A549 (cell line): ENCODE measurements around the gene ARSJ. TPM values are rescaled to one million over a fixed set of nuclear protein-coding genes. Genes with fewer than 3 reads are reported as not detected.

Experiments used
- ATAC-seq, 2 experiments: fragments of 200-7000 bp in 1 of 2; fragments of >200 bp in 1 of 2; cut with Nextera tagmentation in 1 of 2; cut with Tn5 transposase in 1 of 2; 3 replicates each; pipeline versions ENCODE4 v1.8.0 to v1.9.1; 2018 to 2020; ENCODE audit warnings: mild to moderate bottlenecking in 1 of 2, moderate library complexity in 1 of 2
- CTCF ChIA-PET: fragments of 300-600 bp; sonication (Branson Sonifier 250); formaldehyde crosslinking; extraction: SDS; loops from one replicate; lab custom pipeline; 2021; ENCODE audit warnings: antibody characterized with exemption, inconsistent platforms; lab: Yijun Ruan, JAX
- POLR2A ChIA-PET: fragments of 350-600 bp; formaldehyde crosslinking; extraction: SDS; loops from one replicate; lab custom pipeline; 2021; ENCODE audit warnings: antibody characterized with exemption, inconsistent platforms; lab: Yijun Ruan, JAX
- DNase-seq, 2 experiments: peaks; one replicate each; pipeline versions ENCODE4 v3.0.0 to v3.0.0-alpha.2; 2011 to 2016; ENCODE audit warnings: low read depth in 1 of 2, low spot score in 1 of 2
- FAIRE-seq: peaks from 2 replicates; lab custom pipeline; 2011; peaks lifted over from hg19 to GRCh38; lab: Jason Lieb, UNC
- H3K27ac ChIP-seq, 2 experiments: fragments of >200 bp; sonication (Bioruptor Twin); formaldehyde crosslinking; 3 replicates each; pipeline ENCODE4 v1.5.1; 2016 to 2017
- H3K4me1 ChIP-seq: fragments of >200 bp; sonication (Bioruptor Twin); formaldehyde crosslinking; 3 replicates; pipeline ENCODE4 v1.6.1; 2016
- H3K4me2 ChIP-seq: fragments of >200 bp; sonication (Bioruptor Twin); formaldehyde crosslinking; 3 replicates; pipeline ENCODE4 v1.6.1; 2016
- H3K4me3 ChIP-seq: fragments of >200 bp; sonication (Bioruptor Twin); formaldehyde crosslinking; 3 replicates; pipeline ENCODE4 v1.5.1; 2016
- H3K9me3 ChIP-seq: fragments of >200 bp; sonication (Bioruptor Twin); formaldehyde crosslinking; 3 replicates; pipeline ENCODE4 v1.6.1; 2016
- EP300 ChIP-seq, 2 experiments: fragments of >200 bp; sonication (Bioruptor Twin); formaldehyde crosslinking; IDR thresholded peaks; 2 replicates in 1 of 2; 3 replicates in 1 of 2; pipeline ENCODE4 v1.6.1; 2016 to 2017
- ESRRA ChIP-seq: fragments of 150-350 bp; IDR thresholded peaks from 2 replicates; pipeline ENCODE4 v1.6.1; 2014; ENCODE audit warnings: mild to moderate bottlenecking, low read length, borderline replicate concordance
- FOSL2 ChIP-seq, 2 experiments: fragments of 450-650 bp in 1 of 2; fragments of >200 bp in 1 of 2; sonication (Bioruptor Twin) in 1 of 2; formaldehyde crosslinking; IDR thresholded peaks; 2 replicates each; pipeline versions ENCODE4 v1.5.0 to v1.6.1; 2016 to 2020; ENCODE audit warnings: mild to moderate bottlenecking in 1 of 2, moderate library complexity in 1 of 2
- GATA3 ChIP-seq: IDR thresholded peaks from 2 replicates; pipeline ENCODE4 v1.6.1; 2012; ENCODE audit warnings: borderline replicate concordance
- HOXB13 ChIP-seq: fragments of 250-450 bp; sonication (Bioruptor Pico); IDR thresholded peaks from 2 replicates; pipeline ENCODE4 v1.5.0; 2020; ENCODE audit warnings: low read depth, mild to moderate bottlenecking, moderate library complexity
- HOXB5 ChIP-seq: fragments of 250-450 bp; sonication (Bioruptor Pico); IDR thresholded peaks from 2 replicates; pipeline ENCODE4 v1.5.0; 2020; ENCODE audit warnings: mild to moderate bottlenecking, moderate library complexity
- JUN ChIP-seq, 2 experiments: fragments of >200 bp; sonication (Bioruptor Twin); formaldehyde crosslinking; IDR thresholded peaks; 2 replicates in 1 of 2; 3 replicates in 1 of 2; pipeline ENCODE4 v1.6.1; 2016 to 2017
- KDM5A ChIP-seq: fragments of 200-600 bp; sonication (generic); IDR thresholded peaks from 2 replicates; pipeline ENCODE4 v1.6.1; 2016; ENCODE audit warnings: antibody characterized with exemption, mild to moderate bottlenecking
- MYC ChIP-seq: IDR thresholded peaks from 2 replicates; pipeline ENCODE4 v1.6.1; 2012; ENCODE audit warnings: mild to moderate bottlenecking, inconsistent platforms, low read length, improper control_type of control experiment, borderline replicate concordance
- NFE2L2 ChIP-seq: fragments of 150-350 bp; conservative IDR thresholded peaks from 2 replicates; pipeline ENCODE4 v1.6.1; 2014; ENCODE audit warnings: low read length
- NR3C1 ChIP-seq: fragments of >200 bp; sonication (Bioruptor Twin); formaldehyde crosslinking; IDR thresholded peaks from 3 replicates; pipeline ENCODE4 v1.6.1; 2017
- PHF8 ChIP-seq: fragments of 200-600 bp; sonication (generic); IDR thresholded peaks from 2 replicates; pipeline ENCODE4 v1.6.1; 2016; ENCODE audit warnings: low read depth, mild to moderate bottlenecking, antibody characterized with exemption, moderate library complexity, borderline replicate concordance
- POLR2A ChIP-seq: IDR thresholded peaks from 2 replicates; pipeline ENCODE4 v1.6.1; 2012; ENCODE audit warnings: mild to moderate bottlenecking, low read length
- RARB ChIP-seq: fragments of 250-450 bp; sonication (Bioruptor Pico); IDR thresholded peaks from 2 replicates; pipeline ENCODE4 v1.8.0; 2021; ENCODE audit warnings: mild to moderate bottlenecking, moderate library complexity
- RCOR1 ChIP-seq: fragments of 150-350 bp; IDR thresholded peaks from 2 replicates; pipeline ENCODE4 v1.6.1; 2014; ENCODE audit warnings: antibody characterized with exemption, low read length, low read depth
- RFX5 ChIP-seq: fragments of 450-650 bp; IDR thresholded peaks from 2 replicates; pipeline ENCODE4 v1.7.1; 2014; ENCODE audit warnings: antibody characterized with exemption, mild to moderate bottlenecking, moderate library complexity
- RNF2 ChIP-seq: fragments of 200-600 bp; sonication (generic); IDR thresholded peaks from 2 replicates; pipeline ENCODE4 v1.6.1; 2016; ENCODE audit warnings: low read depth, mild to moderate bottlenecking, antibody characterized with exemption, moderate library complexity, borderline replicate concordance
- TFCP2L1 ChIP-seq: fragments of 250-450 bp; sonication (Bioruptor Pico); IDR thresholded peaks from 2 replicates; pipeline ENCODE4 v1.5.0; 2021; ENCODE audit warnings: mild to moderate bottlenecking
- TP53 ChIP-seq: fragments of 250-450 bp; sonication (Bioruptor Pico); IDR thresholded peaks from 2 replicates; pipeline ENCODE4 v1.5.0; 2021; ENCODE audit warnings: mild to moderate bottlenecking, moderate library complexity
- ZC3H11A ChIP-seq: fragments of 450-650 bp; IDR thresholded peaks from 2 replicates; pipeline ENCODE4 v1.6.1; 2014; ENCODE audit warnings: antibody characterized with exemption, mild to moderate bottlenecking
- WGBS: methylation state at CpG from one replicate; pipeline ENCODE4 v1.1.6; 2017; ENCODE audit errors: missing lambda C conversion rate; 5-methylcytosine and 5-hydroxymethylcytosine counted together
- polyA plus RNA-seq, 4 experiments: library from polyadenylated mRNA; depleted of rRNA in 3 of 4; stranded (reverse); fragments of >200 nt; fragmentation: RNase III in 1 of 4; extraction: RNeasy Plus Mini Kit Qiagen cat#74134 plus additional on column Dnase treatment in 1 of 4; gene quantifications; 2 replicates in 3 of 4; 3 replicates in 1 of 4; pipeline ENCODE4 v1.2.3, GENCODE V29; 2011 to 2017
- TF ChIP-seq, protein P1 (sequence below): IDR thresholded peaks from 2 replicates; pipeline ENCODE4 v1.6.1; 2012
- TF ChIP-seq, protein P2 (sequence below): fragments of 150-350 bp; IDR thresholded peaks from 2 replicates; pipeline ENCODE4 v1.6.1; 2014; ENCODE audit warnings: low read depth, mild to moderate bottlenecking, low read length
- TF ChIP-seq, protein P3 (sequence below): fragments of 200-600 bp; sonication (generic); IDR thresholded peaks from 2 replicates; pipeline ENCODE4 v1.6.1; 2016; ENCODE audit warnings: antibody characterized with exemption, mild to moderate bottlenecking, moderate library complexity
- TF ChIP-seq, protein P4 (sequence below): fragments of 450-650 bp; IDR thresholded peaks from 2 replicates; pipeline ENCODE4 v1.6.1; 2014; ENCODE audit warnings: antibody characterized with exemption
- TF ChIP-seq, protein P5 (sequence below): fragments of >200 bp; sonication (Bioruptor Twin); formaldehyde crosslinking; IDR thresholded peaks from 2 replicates; pipeline ENCODE4 v1.6.1; 2016

Gene ARSJ
- polyA plus RNA-seq, 2 of the 4 experiments (the other 2 are of a cell fraction), result 3.0 to 8.6 TPM

DNA sequence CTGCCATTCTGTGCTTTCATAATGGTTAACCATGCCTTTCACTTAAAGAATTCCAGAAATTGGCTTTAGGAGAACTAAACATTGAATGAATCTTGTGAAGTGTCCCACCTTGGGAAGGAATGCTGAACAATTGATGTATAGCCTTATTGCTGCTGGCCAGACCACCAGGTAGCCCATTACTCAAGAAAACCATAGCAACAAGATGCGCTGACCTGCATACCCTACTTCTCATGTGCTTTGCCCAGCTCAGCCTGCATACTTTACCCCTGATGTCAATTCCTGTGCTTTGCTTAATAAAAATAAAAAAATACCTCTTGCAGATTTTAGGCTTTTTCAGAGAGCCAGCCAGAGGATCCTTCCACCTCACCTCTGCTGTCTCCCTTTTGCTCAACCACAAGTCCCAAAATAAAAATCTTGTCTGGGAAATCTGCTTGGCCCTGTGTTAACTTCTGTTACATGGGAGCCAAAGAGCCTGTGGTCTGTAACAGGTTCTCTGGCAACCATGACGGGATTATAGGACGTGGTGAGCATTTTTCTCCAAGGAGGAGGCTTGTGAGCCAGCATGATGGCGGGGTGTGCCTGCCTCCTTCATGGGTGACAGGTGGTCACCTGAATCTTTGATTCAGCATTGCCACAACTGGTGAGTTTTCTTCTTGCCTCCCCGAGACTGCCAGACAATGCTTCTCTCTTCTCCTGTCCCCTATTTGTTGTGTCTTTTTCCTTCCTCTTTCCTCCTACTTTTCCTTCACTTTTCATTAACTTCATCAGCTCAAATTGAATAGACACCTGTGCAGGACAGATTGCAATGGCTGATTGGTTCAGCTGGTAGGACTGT, 106.8 kb downstream of the ARSJ start:
- Histone ChIP-seq H3K4me2 (no peak overlapping the region), H3K4me1 (no peaks in the 10 kb centered on the region), H3K9me3 (no peaks in the 10 kb centered on the region), H3K27ac (no peak overlapping the region), H3K4me3 (no peak overlapping the region)
- ChIA-PET CTCF (no interaction called here), POLR2A (no interaction called here)
- TF ChIP-seq EP300 (IDR thresholded peaks at IDR 0.05) (no peak), HOXB13 (no peak), TP53 (CRISPR knock-in tag) (no peak), KDM5A (no peak), ESRRA (no peak), NFE2L2 (no peak), MYC (no peak), ZC3H11A (no peak), TFCP2L1 (CRISPR knock-in tag) (no peak), PHF8 (no peak), JUN (IDR thresholded peaks at IDR 0.05) (no peak), FOSL2 (IDR thresholded peaks at IDR 0.05) (no peak), FOSL2 (CRISPR knock-in tag; IDR thresholded peaks at IDR 0.05) (no peak), RARB (CRISPR knock-in tag) (no peak), POLR2A (no peak), GATA3 (no peak), RCOR1 (no peak)
- TF ChIP-seq, protein P1, sequence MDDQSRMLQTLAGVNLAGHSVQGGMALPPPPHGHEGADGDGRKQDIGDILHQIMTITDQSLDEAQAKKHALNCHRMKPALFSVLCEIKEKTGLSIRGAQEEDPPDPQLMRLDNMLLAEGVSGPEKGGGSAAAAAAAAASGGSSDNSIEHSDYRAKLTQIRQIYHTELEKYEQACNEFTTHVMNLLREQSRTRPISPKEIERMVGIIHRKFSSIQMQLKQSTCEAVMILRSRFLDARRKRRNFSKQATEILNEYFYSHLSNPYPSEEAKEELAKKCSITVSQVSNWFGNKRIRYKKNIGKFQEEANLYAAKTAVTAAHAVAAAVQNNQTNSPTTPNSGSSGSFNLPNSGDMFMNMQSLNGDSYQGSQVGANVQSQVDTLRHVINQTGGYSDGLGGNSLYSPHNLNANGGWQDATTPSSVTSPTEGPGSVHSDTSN, result no peak
- TF ChIP-seq, protein P2, sequence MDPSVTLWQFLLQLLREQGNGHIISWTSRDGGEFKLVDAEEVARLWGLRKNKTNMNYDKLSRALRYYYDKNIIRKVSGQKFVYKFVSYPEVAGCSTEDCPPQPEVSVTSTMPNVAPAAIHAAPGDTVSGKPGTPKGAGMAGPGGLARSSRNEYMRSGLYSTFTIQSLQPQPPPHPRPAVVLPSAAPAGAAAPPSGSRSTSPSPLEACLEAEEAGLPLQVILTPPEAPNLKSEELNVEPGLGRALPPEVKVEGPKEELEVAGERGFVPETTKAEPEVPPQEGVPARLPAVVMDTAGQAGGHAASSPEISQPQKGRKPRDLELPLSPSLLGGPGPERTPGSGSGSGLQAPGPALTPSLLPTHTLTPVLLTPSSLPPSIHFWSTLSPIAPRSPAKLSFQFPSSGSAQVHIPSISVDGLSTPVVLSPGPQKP, result no peak
- TF ChIP-seq, protein P3, sequence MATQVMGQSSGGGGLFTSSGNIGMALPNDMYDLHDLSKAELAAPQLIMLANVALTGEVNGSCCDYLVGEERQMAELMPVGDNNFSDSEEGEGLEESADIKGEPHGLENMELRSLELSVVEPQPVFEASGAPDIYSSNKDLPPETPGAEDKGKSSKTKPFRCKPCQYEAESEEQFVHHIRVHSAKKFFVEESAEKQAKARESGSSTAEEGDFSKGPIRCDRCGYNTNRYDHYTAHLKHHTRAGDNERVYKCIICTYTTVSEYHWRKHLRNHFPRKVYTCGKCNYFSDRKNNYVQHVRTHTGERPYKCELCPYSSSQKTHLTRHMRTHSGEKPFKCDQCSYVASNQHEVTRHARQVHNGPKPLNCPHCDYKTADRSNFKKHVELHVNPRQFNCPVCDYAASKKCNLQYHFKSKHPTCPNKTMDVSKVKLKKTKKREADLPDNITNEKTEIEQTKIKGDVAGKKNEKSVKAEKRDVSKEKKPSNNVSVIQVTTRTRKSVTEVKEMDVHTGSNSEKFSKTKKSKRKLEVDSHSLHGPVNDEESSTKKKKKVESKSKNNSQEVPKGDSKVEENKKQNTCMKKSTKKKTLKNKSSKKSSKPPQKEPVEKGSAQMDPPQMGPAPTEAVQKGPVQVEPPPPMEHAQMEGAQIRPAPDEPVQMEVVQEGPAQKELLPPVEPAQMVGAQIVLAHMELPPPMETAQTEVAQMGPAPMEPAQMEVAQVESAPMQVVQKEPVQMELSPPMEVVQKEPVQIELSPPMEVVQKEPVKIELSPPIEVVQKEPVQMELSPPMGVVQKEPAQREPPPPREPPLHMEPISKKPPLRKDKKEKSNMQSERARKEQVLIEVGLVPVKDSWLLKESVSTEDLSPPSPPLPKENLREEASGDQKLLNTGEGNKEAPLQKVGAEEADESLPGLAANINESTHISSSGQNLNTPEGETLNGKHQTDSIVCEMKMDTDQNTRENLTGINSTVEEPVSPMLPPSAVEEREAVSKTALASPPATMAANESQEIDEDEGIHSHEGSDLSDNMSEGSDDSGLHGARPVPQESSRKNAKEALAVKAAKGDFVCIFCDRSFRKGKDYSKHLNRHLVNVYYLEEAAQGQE, result no peak
- WGBS, result 74% methylated on average over 5 of the region's 5 CpGs
- DNase-seq (no peak), ATAC-seq (no peak), FAIRE-seq (no peak)

DNA sequence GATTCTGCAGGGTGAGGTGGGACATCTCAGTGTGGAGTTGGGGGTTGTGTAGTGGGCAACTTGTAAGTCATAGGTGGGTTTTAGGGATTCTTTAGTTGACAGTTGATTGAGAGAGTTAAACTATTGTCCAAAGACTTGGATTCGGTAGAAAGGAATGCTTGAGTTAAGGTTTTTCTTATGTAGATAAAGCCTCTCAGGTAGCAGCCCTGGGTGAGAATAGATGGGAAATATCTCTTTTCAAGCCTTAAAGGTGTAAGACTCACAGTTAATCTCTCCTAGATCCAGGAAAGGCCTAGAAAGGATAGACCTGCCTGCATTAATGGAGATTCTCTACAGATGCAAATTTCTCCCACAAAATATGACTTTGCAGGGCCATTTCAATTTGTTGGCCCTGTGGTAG, 108.4 kb downstream of the ARSJ start:
- WGBS, result 100% methylated on average over 1 of the region's 1 CpG
- H3K4me2 ChIP-seq, result no peak overlapping the region
- CTCF ChIA-PET, result no interaction called here
- no peak for DNase-seq
- no peak overlapping the region for H3K4me3 ChIP-seq
- no peak for ATAC-seq
- no peak overlapping the region for H3K27ac ChIP-seq
- POLR2A ChIA-PET, result no interaction called here
- H3K4me1 ChIP-seq, result no peaks in the 10 kb centered on the region
- no peaks in the 10 kb centered on the region for H3K9me3 ChIP-seq
- no peak for FAIRE-seq
- TF ChIP-seq, protein P4, sequence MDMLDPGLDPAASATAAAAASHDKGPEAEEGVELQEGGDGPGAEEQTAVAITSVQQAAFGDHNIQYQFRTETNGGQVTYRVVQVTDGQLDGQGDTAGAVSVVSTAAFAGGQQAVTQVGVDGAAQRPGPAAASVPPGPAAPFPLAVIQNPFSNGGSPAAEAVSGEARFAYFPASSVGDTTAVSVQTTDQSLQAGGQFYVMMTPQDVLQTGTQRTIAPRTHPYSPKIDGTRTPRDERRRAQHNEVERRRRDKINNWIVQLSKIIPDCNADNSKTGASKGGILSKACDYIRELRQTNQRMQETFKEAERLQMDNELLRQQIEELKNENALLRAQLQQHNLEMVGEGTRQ, result no peak
- TF ChIP-seq RFX5 (no peak), NR3C1 (no peak), MYC (no peak), ZC3H11A (no peak), RNF2 (no peak), FOSL2 (IDR thresholded peaks at IDR 0.05) (no peak), FOSL2 (CRISPR knock-in tag; IDR thresholded peaks at IDR 0.05) (no peak), HOXB5 (CRISPR knock-in tag) (no peak)
- TF ChIP-seq, protein P5, sequence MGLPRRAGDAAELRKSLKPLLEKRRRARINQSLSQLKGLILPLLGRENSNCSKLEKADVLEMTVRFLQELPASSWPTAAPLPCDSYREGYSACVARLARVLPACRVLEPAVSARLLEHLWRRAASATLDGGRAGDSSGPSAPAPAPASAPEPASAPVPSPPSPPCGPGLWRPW, result no peak
- TF ChIP-seq, protein P3, result no peak
